ENCODE data around the gene ANXA3. TPM values are rescaled to one million over a fixed set of nuclear protein-coding genes. Genes with fewer than 3 reads are reported as not detected.
A peak's percentile ranks its signal among the peaks of the same experiment; 100 is the strongest.

Gene ANXA3
- total RNA-seq, 1 donor from 2014 or later, result 87.2 TPM

GRCh38 chr4:78650106-78651024 lies 98.8 kb downstream of the ANXA3 start:
- peak overlapping the region; percentile 35 for H3K27ac Mint-ChIP-seq
- DNase-seq (ENCODE audit: low spot score in 2 of 2, unreplicated experiment in 2 of 2), result no peak
- no peaks in the 10 kb centered on the region for H3K36me3 Mint-ChIP-seq
- no peaks in the 10 kb centered on the region for H3K27me3 Mint-ChIP-seq (ENCODE audit: low read depth)
- TF ChIP-seq CTCF (IDR thresholded peaks at IDR 0.05; ENCODE audit: unreplicated experiment), result no peak
- peaks cover 38% of the 10 kb centered on the region for H3K4me1 Mint-ChIP-seq
- H3K4me3 Mint-ChIP-seq, result no peak overlapping the region
- H3K9me3 Mint-ChIP-seq, result no peaks in the 10 kb centered on the region

- Mint-ChIP-seq H3K27ac (no peak overlapping the region), H3K4me3 (no peak overlapping the region), H3K9me3 (no peaks in the 10 kb centered on the region), H3K27me3 (ENCODE audit: low read depth) (no peaks in the 10 kb centered on the region), H3K36me3 (no peaks in the 10 kb centered on the region), H3K4me1 (peaks cover 28% of the 10 kb centered on the region)
- DNase-seq (ENCODE audit: low spot score in 2 of 2, unreplicated experiment in 2 of 2), result no peak
- no peak for TF ChIP-seq CTCF (IDR thresholded peaks at IDR 0.05; ENCODE audit: unreplicated experiment)
Observed at GRCh38 chr4:78651250-78651860, 99.8 kb downstream of the ANXA3 start.

- H3K36me3 Mint-ChIP-seq, result no peaks in the 10 kb centered on the region
- peaks cover 27% of the 10 kb centered on the region for H3K4me1 Mint-ChIP-seq
- no peaks in the 10 kb centered on the region for H3K9me3 Mint-ChIP-seq
- no peak overlapping the region for H3K4me3 Mint-ChIP-seq
- no peak for TF ChIP-seq CTCF (IDR thresholded peaks at IDR 0.05; ENCODE audit: unreplicated experiment)
- no peaks in the 10 kb centered on the region for H3K27me3 Mint-ChIP-seq (ENCODE audit: low read depth)
- no peak for DNase-seq (ENCODE audit: low spot score in 2 of 2, unreplicated experiment in 2 of 2)
- no peak overlapping the region for H3K27ac Mint-ChIP-seq
Observed at GRCh38 chr4:78652282-78652876, 100.8 kb downstream of the ANXA3 start.

GRCh38 chr4:78653655-78654054 lies 102.1 kb downstream of the ANXA3 start:
- H3K4me1 Mint-ChIP-seq, result peaks cover 23% of the 10 kb centered on the region
- no peak for TF ChIP-seq CTCF (IDR thresholded peaks at IDR 0.05; ENCODE audit: unreplicated experiment)
- no peak overlapping the region for H3K4me3 Mint-ChIP-seq
- H3K36me3 Mint-ChIP-seq, result no peaks in the 10 kb centered on the region
- no peaks in the 10 kb centered on the region for H3K9me3 Mint-ChIP-seq
- H3K27me3 Mint-ChIP-seq (ENCODE audit: low read depth), result no peaks in the 10 kb centered on the region
- H3K27ac Mint-ChIP-seq, result no peak overlapping the region
- DNase-seq (ENCODE audit: low spot score in 2 of 2, unreplicated experiment in 2 of 2), result no peak

- Mint-ChIP-seq H3K9me3 (no peaks in the 10 kb centered on the region), H3K4me3 (no peak overlapping the region), H3K36me3 (no peaks in the 10 kb centered on the region), H3K27me3 (ENCODE audit: low read depth) (no peaks in the 10 kb centered on the region), H3K27ac (no peak overlapping the region), H3K4me1 (peaks cover 21% of the 10 kb centered on the region)
- DNase-seq (ENCODE audit: low spot score in 2 of 2, unreplicated experiment in 2 of 2), result no peak
- no peak for TF ChIP-seq CTCF (IDR thresholded peaks at IDR 0.05; ENCODE audit: unreplicated experiment)
Observed at GRCh38 chr4:78654807-78655206, 103.2 kb downstream of the ANXA3 start.
